GM19463 (cell line): ENCODE results near the gene CFAP161.
"Not testable (repeated sequence)": the region's sequence is repeated elsewhere in the genome, so short reads cannot be mapped to it uniquely, and the experiment has no call there.

Experiments
- ATAC-seq: cut with Tn5 transposase; IDR thresholded peaks from one replicate; pipeline ENCODE4 v1.9.1; 2021; ENCODE audit warnings: mild to moderate bottlenecking, moderate library complexity; ENCODE audit not compliant: unreplicated experiment

Gene CFAP161

GRCh38 chr15:81157195-81157938 lies 23.3 kb downstream of the CFAP161 start:
- ATAC-seq = no peak

GRCh38 chr15:81157939-81158223 lies 23.8 kb downstream of the CFAP161 start:
- ATAC-seq = no peak

- not testable (repeated sequence) for ATAC-seq
These were observed 24.5 kb downstream of the CFAP161 start for GRCh38 chr15:81158561-81158960.

GRCh38 chr15:81160312-81161159 lies 26.5 kb downstream of the CFAP161 start:
- ATAC-seq = no peak

GRCh38 chr15:81161160-81161673 lies 27.1 kb downstream of the CFAP161 start:
- no peak for ATAC-seq

GRCh38 chr15:81161851-81162250 lies 27.8 kb downstream of the CFAP161 start:
- ATAC-seq = no peak

GRCh38 chr15:81163961-81164800 lies 30.1 kb downstream of the CFAP161 start:
- no peak for ATAC-seq

GRCh38 chr15:81165535-81165934 lies 31.5 kb downstream of the CFAP161 start:
- ATAC-seq = no peak

- ATAC-seq = no peak
These were observed 32.7 kb downstream of the CFAP161 start for GRCh38 chr15:81166636-81167305.

- ATAC-seq = no peak
These were observed 34.1 kb downstream of the CFAP161 start for GRCh38 chr15:81168131-81168526.

- ATAC-seq = no peak
These were observed 34.6 kb downstream of the CFAP161 start for GRCh38 chr15:81168644-81169043.

GRCh38 chr15:81170511-81170910 lies 36.4 kb downstream of the CFAP161 start:
- no peak for ATAC-seq

GRCh38 chr15:81171286-81171685 lies 37.2 kb downstream of the CFAP161 start:
- ATAC-seq = no peak

GRCh38 chr15:81174125-81174791 lies 40.2 kb downstream of the CFAP161 start:
- ATAC-seq = no peak

GRCh38 chr15:81174792-81175327 lies 40.8 kb downstream of the CFAP161 start:
- no peak for ATAC-seq

GRCh38 chr15:81175496-81175895 lies 41.4 kb downstream of the CFAP161 start:
- ATAC-seq = no peak

- no peak for ATAC-seq
These were observed 42.3 kb downstream of the CFAP161 start for GRCh38 chr15:81176291-81176893.

GRCh38 chr15:81178365-81178764 lies 44.3 kb downstream of the CFAP161 start:
- no peak for ATAC-seq

GRCh38 chr15:81181220-81181619 lies 47.1 kb downstream of the CFAP161 start:
- ATAC-seq = no peak
